ENCODE data around the gene FAN1. TPM values are rescaled to one million over a fixed set of nuclear protein-coding genes. Genes with fewer than 3 reads are reported as not detected.

Gene FAN1
- total and polyA plus RNA-seq, 2 of the 13 experiments (the other 11 are each of a cell fraction or from before 2014, with no cell fraction given): 10.8 to 20.1 TPM

GRCh38 chr15:30991255-30992235 lies 87.8 kb downstream of the FAN1 start, which contains the start of gene MTMR10 (continued):
- TF ChIP-seq ZNF414 (CRISPR knock-in tag; IDR thresholded peaks at IDR 0.05): peak; percentile 16; the same call in 1 of the 2 replicates
- no peak for TF ChIP-seq ZNF24 (IDR thresholded peaks at IDR 0.05)
- no peak for TF ChIP-seq FLYWCH1 (CRISPR knock-in tag; IDR thresholded peaks at IDR 0.05)
- TF ChIP-seq HMGXB3 (CRISPR knock-in tag; IDR thresholded peaks at IDR 0.05; ENCODE audit: borderline replicate concordance): no peak
- TF ChIP-seq NR3C1 (CRISPR knock-in tag; IDR thresholded peaks at IDR 0.05): no peak
- peak; percentile 81 for TF ChIP-seq ASH2L (IDR thresholded peaks at IDR 0.05; ENCODE audit: insufficient read length, low read depth, low read length)
- TF ChIP-seq ZMYM3 (CRISPR knock-in tag; IDR thresholded peaks at IDR 0.05): no peak
- peak; percentile 42; the same call in 1 of the 2 replicates for TF ChIP-seq HCFC1 (IDR thresholded peaks at IDR 0.05; ENCODE audit: low read depth, low read length)
- TF ChIP-seq KAT2B (IDR thresholded peaks at IDR 0.05; ENCODE audit: borderline replicate concordance, low read depth, low read length): no peak
- TF ChIP-seq BRF2 (CRISPR knock-in tag; IDR thresholded peaks at IDR 0.05): no peak
- TF ChIP-seq ZBTB33 (CRISPR knock-in tag; IDR thresholded peaks at IDR 0.05): no peak
- peak; percentile 84 for TF ChIP-seq IRF9 (CRISPR knock-in tag; IDR thresholded peaks at IDR 0.05; ENCODE audit: borderline replicate concordance)
- TF ChIP-seq RORA (CRISPR knock-in tag; IDR thresholded peaks at IDR 0.05): 0 out of 2 replicates have a peak, but pooled peaks have one; percentile 10
- peak; percentile 92 for TF ChIP-seq POLR2G (IDR thresholded peaks at IDR 0.05; ENCODE audit: low read depth, low read length)
- 0 out of 2 replicates have a peak, but pooled peaks have one; percentile 17 for TF ChIP-seq ZNF567 (CRISPR knock-in tag; IDR thresholded peaks at IDR 0.05; ENCODE audit: borderline replicate concordance)
- TF ChIP-seq ZFP37 (CRISPR knock-in tag; IDR thresholded peaks at IDR 0.05; ENCODE audit: borderline replicate concordance): 0 out of 2 replicates have a peak, but pooled peaks have one; percentile 40
